ENCODE data around the gene MRPL40.

Gene MRPL40

GRCh38 chr22:19463008-19463407, 30.7 kb downstream of the MRPL40 start:
- no peak for DNase-seq (ENCODE audit: low read depth in 1 of 2, low spot score in 1 of 2)
- TF ChIP-seq JUND (IDR thresholded peaks at IDR 0.05; ENCODE audit: low read depth): no peak
- in situ Hi-C loops (cut with HindIII; ENCODE audit: low pct_unique_long_range_greater_than_20kb, low sequenced_read_pairs): no loop called here

- in situ Hi-C loops (cut with HindIII; ENCODE audit: low pct_unique_long_range_greater_than_20kb, low sequenced_read_pairs): no loop called here
- DNase-seq (ENCODE audit: low read depth in 1 of 2, low spot score in 1 of 2): no peak
- no peak for TF ChIP-seq JUND (IDR thresholded peaks at IDR 0.05; ENCODE audit: low read depth)
Observed at GRCh38 chr22:19463491-19464469, 31.4 kb downstream of the MRPL40 start.

DNA sequence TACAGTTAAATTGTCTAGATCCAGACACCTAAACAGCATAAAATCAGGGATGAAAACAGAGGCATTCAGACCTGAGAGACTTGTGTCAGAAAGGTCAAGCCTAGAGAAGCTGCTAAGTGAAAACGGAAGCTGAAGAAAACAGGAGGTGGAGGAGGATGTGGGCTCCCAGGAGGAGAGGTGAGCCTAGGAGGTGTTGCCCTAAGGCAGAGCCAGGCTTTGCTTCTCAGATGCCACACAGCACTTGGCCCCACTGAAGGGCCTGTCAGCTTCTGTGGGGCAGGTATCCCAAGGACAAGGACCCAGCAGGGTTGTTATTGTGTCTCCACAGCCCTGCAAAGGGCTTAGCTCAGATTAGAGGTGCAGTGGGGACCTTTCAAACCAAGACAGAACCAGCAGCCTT, 32.2 kb downstream of the MRPL40 start:
- in situ Hi-C loops (cut with HindIII; ENCODE audit: low pct_unique_long_range_greater_than_20kb, low sequenced_read_pairs): no loop called here
- TF ChIP-seq JUND (IDR thresholded peaks at IDR 0.05; ENCODE audit: low read depth): no peak
- DNase-seq (ENCODE audit: low read depth in 1 of 2, low spot score in 1 of 2): no peak

DNA sequence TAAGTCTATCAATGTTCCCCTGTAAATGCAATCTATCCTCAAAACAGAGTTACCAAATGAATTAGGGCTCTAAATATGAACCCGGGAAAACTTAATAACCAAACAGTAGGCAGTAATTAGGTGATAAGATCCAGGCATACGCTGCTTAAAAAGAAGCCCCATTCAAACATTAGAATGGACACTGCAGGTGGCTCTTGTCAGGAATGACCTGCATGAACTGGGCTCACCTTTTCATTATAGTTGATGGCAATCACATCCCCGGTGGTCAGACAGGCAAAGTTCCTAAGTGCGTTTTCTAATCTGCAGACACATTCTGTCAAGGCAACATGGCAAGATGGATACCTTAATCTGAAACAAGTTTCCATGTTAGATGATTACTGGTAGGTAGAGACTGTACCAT, 32.6 kb downstream of the MRPL40 start:
- DNase-seq (ENCODE audit: low read depth in 1 of 2, low spot score in 1 of 2): no peak
- in situ Hi-C loops (cut with HindIII; ENCODE audit: low pct_unique_long_range_greater_than_20kb, low sequenced_read_pairs): no loop called here
- TF ChIP-seq JUND (IDR thresholded peaks at IDR 0.05; ENCODE audit: low read depth): no peak

DNA sequence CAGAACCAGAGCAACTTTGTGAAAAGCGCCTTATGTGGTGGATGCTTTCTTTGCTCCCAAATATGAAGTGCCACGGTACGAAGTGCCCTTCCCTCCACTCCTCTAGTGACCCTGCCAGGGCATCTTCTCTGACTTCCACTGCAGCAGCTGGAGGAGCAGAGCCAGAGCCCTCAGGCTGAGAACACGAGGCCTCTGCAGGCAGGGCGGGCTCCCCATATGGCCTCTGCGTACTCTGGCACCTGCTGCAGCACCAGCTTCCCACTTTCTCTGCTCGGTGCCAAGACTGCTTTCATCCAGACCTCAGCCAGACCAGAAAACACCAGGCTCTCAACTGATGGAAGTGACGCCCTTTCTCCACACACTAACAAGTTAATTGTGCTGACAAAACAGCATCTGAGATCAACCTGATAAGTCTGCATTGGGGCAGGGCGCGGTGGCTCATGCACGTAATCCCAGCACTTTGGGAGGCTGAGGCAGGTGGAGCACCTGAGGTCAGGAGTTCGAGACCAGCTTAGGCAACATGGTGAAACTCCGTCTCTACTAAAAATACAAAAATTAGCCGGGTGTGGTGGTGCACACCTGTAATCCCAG, 33.9 kb downstream of the MRPL40 start:
- TF ChIP-seq JUND (IDR thresholded peaks at IDR 0.05; ENCODE audit: low read depth): no peak
- in situ Hi-C loops (cut with HindIII; ENCODE audit: low pct_unique_long_range_greater_than_20kb, low sequenced_read_pairs): no loop called here
- no peak for DNase-seq (ENCODE audit: low read depth in 1 of 2, low spot score in 1 of 2)

DNA sequence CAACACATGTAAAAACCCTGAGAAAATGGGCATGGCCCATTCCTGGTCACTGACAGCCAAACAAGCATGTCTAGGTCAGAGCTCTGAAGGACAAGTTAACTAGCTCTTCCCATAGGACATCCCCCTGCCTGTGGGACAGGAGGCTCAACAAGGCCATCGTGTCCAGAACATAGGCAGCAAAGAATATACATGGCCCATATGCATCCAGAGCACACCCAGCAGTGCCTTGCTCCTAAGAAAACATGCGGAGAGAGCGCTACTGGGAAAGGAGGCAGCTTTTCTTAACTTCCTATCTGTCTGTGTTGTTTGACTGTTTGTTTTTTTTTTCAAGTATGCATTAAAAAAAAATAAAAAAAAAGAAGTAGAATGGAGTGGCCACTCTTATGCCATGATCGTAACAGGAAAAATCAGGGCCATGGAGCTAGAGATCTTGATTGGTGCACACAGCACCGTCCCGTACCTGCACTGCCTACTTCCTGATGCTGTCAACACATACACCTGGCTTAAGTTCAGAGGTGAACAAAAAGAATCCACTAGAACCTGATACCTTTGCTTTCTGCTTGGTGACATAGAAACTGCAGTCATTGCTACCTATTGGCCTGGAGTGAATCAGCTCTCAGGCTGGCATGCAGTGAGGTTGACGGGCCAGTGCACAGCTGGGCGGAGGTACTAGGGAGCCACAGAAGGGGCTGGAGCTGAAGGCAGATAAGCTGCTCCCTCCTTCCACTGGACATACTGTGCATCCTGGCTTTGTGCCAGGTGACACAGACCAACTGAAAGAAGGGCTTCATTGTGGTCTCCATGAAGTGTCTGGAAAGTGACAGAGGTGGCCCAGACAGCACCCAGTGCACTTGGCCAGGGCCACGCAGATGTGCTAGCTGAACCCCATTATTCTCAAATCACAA, 34.8 kb downstream of the MRPL40 start:
- TF ChIP-seq JUND (IDR thresholded peaks at IDR 0.05; ENCODE audit: low read depth): no peak
- DNase-seq (ENCODE audit: low read depth in 1 of 2, low spot score in 1 of 2): no peak
- in situ Hi-C loops (cut with HindIII; ENCODE audit: low pct_unique_long_range_greater_than_20kb, low sequenced_read_pairs): no loop called here

DNA sequence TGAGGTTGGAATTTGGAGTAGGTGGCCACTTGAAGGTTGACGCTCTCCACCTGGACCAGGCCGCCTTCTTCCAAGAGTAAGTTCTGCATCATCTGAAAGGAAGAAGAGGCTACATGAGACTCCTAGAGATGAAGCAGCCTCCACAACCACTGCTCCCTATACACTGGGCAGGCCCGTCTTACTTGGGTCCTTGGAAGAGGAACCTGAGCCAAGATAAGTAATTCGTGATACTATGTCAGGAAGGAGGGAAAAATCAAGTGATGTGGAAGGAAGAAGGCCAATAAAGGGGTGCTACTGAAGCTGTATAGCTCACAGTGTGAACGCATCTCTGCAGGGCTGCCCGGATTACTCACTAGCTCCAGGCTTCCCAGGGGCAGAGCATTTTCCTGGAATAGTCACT, 35.6 kb downstream of the MRPL40 start:
- DNase-seq (ENCODE audit: low read depth in 1 of 2, low spot score in 1 of 2): no peak
- no peak for TF ChIP-seq JUND (IDR thresholded peaks at IDR 0.05; ENCODE audit: low read depth)
- in situ Hi-C loops (cut with HindIII; ENCODE audit: low pct_unique_long_range_greater_than_20kb, low sequenced_read_pairs): no loop called here

DNA sequence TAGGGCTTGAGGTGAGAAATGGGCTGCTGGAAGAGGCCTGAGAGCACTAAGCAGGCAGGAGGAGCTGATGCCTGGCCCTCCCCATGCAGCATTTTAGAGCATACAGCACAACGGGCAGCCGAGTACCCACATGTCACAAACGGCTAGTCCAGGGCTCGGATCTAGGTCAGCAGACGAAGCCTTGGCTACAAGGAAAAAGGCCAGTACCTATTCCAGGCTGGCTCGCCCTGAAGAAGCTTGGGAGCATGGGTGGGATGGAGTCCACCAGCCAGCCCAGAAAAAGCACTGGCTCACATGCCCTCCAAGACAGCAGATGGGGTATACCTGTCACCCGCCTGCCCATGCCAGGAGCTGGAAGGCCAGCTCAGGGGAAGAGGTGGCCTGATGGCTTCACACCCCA, 37.1 kb downstream of the MRPL40 start:
- in situ Hi-C loops (cut with HindIII; ENCODE audit: low pct_unique_long_range_greater_than_20kb, low sequenced_read_pairs): no loop called here

DNA sequence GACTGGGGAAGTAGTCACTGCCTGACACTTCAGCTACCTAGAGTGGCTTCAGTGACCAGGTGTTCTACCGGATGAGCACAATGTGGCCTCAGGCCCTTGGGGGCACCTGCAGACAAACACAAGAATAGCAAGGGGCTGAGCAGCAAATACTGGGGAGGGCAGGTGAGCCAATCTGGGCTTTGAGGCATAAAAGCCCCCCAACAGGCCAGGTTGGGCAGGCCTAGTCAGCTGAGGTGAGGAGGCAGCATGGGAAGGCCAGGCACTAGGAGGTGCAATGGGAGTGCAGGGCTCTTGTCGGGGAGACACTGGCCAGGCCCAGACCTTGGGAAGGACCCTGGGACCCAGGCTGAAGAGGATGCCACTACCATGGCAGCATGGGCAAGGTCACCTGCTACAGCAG, 37.7 kb downstream of the MRPL40 start:
- in situ Hi-C loops (cut with HindIII; ENCODE audit: low pct_unique_long_range_greater_than_20kb, low sequenced_read_pairs): no loop called here
- DNase-seq (ENCODE audit: low read depth in 1 of 2, low spot score in 1 of 2): no peak
- TF ChIP-seq JUND (IDR thresholded peaks at IDR 0.05; ENCODE audit: low read depth): no peak

More for the DNA sequence above, 37.1 kb downstream of the MRPL40 start:
- no peak for TF ChIP-seq JUND (IDR thresholded peaks at IDR 0.05; ENCODE audit: low read depth)
- no peak for DNase-seq (ENCODE audit: low read depth in 1 of 2, low spot score in 1 of 2)

- in situ Hi-C loops (cut with HindIII; ENCODE audit: low pct_unique_long_range_greater_than_20kb, low sequenced_read_pairs): no loop called here
- no peak for TF ChIP-seq JUND (IDR thresholded peaks at IDR 0.05; ENCODE audit: low read depth)
- no peak for DNase-seq (ENCODE audit: low read depth in 1 of 2, low spot score in 1 of 2)
Observed at GRCh38 chr22:19471572-19471971, 39.2 kb downstream of the MRPL40 start.

DNA sequence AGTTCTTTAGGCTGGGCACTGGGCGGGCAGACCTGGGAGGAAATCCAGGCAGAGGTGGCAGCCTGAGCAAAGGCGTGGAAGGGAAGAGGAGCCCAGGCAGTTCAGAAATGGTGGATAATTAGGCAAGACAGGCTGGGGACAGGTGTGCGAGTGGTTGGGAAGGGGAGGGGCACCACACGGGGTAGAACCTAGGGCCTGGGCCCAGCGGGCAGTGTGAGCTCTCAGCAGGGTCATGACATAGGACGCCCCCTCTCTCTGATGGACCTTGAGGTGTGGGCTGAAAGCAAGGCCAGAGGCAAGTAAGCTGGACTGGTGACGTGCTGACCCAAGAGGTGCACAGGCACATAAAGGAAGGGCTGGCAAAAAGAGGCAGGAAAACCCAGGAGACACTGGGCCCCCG, 39.9 kb downstream of the MRPL40 start:
- in situ Hi-C loops (cut with HindIII; ENCODE audit: low pct_unique_long_range_greater_than_20kb, low sequenced_read_pairs): no loop called here
- no peak for TF ChIP-seq JUND (IDR thresholded peaks at IDR 0.05; ENCODE audit: low read depth)
- no peak for DNase-seq (ENCODE audit: low read depth in 1 of 2, low spot score in 1 of 2)

DNA sequence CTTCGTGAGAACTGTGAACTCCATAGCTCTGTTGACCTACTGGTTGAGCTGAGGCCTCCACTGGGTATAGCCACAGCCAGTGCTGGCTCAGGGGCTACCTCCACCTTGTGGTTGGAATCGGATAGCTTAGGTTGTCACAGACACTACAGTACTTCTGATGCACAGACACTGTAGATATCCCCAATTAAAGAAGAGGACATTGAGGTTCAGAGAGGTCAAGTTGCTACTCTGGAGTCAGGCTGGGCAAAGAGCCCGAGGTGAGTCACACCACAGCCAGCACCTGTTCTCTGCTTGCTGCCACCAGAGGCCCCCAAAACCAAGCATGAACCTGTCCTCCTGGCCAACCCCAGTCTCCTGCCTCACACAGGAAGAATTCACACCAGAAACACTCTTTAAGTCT, 41.2 kb downstream of the MRPL40 start:
- in situ Hi-C loops (cut with HindIII; ENCODE audit: low pct_unique_long_range_greater_than_20kb, low sequenced_read_pairs): no loop called here
- no peak for TF ChIP-seq JUND (IDR thresholded peaks at IDR 0.05; ENCODE audit: low read depth)
- DNase-seq (ENCODE audit: low read depth in 1 of 2, low spot score in 1 of 2): peak in 1 of 2 experiments; percentile 16

All from T47D (cell line).